Colonic mucosa (tissue), 4 donors: Measurements from ENCODE around the gene FAM107B. TPM values are rescaled to one million over a fixed set of nuclear protein-coding genes. Genes with fewer than 3 reads are reported as not detected.
A peak's percentile ranks its signal among the peaks of the same experiment; 100 is the strongest.
"Not testable (repeated sequence)": the region's sequence is repeated elsewhere in the genome, so short reads cannot be mapped to it uniquely, and the experiment has no call there.

Experiments used
- DNase-seq: peaks from one replicate; pipeline ENCODE4 v3.0.0-alpha.2; 2020
- H3K27ac ChIP-seq: fragments of 200-600 bp; one replicate; pipeline ENCODE4 v1.8.0; 2021
- H3K27me3 ChIP-seq: fragments of 200-600 bp; one replicate; pipeline ENCODE4 v1.8.0; 2021
- H3K36me3 ChIP-seq: fragments of 200-600 bp; one replicate; pipeline ENCODE4 v1.8.0; 2021
- H3K4me1 ChIP-seq: fragments of 200-600 bp; one replicate; pipeline ENCODE4 v1.8.0; 2021; ENCODE audit warnings: mild to moderate bottlenecking
- H3K4me3 ChIP-seq: fragments of 200-600 bp; one replicate; pipeline ENCODE4 v1.8.0; 2021
- H3K9ac ChIP-seq, 2 donors: one replicate each; pipeline ENCODE4 v1.7.0; 2013; ENCODE audit warnings: control low read depth in 2 of 2, low read depth in 2 of 2, low read length in 2 of 2
- H3K9me3 ChIP-seq: fragments of 200-600 bp; one replicate; pipeline ENCODE4 v1.8.0; 2021
- intact Hi-C: fragments of 100-400 bp; cut with DNase I; formaldehyde crosslinking; loops from one replicate; pipeline ENCODE4 v1.14.1; 2022
- total RNA-seq, 2 donors: library from RNA; stranded (reverse); fragmentation: NEBNext Ultra II Directional in 1 of 2; extraction: Animal tissue kit (Norgen Biotek cat#: 25700) in 1 of 2; gene quantifications; one replicate each; pipeline ENCODE4 v1.2.1, GENCODE V29; 2021
- TF ChIP-seq, protein P1 (sequence below): fragments of 200-600 bp; IDR thresholded peaks from one replicate; pipeline ENCODE4 v1.8.0; 2022; ENCODE audit warnings: antibody characterized with exemption, mild to moderate bottlenecking
- donor health status: healthy.
- donor health status: DM: no; HTN: no; CAD: no.
- donor health status: DM: no; HTN: no; CAD: no.

The FAM107B gene
- total RNA-seq, 2 donors from 2014 or later = 36.3 to 71.5 TPM

DNA sequence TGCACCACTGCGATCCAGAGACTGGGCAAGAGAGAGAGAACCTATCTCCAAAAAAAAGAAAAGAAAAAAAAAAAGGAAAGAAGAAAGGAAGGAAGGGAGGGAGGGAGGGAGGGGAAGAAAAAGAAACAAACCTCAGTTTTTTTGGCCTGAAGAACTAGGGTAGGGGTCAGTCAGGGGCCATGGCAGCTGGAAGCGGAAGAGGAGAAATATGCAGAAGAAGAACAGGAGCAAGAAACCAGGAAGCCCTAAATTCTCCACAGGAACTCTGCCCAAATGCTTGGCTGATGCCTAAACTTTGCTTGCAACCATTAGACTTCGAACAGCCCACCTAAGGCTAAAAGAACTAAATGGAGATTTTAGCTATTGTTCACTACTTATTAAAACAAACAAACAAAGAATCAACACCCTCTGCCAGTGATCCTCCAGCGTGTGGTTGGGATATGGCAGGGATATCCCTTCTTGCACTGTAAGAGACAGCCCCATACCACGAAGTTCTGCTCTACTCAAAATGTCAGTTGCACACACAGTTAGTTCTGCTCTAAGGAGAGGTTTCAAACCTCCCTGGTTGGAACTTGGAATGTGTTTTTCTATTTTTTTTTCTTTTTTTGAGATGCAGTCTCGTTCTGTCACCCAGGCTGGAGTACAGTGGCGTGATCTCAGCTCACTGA, 139.5 kb downstream of the FAM107B start:
- TF ChIP-seq, protein P1, sequence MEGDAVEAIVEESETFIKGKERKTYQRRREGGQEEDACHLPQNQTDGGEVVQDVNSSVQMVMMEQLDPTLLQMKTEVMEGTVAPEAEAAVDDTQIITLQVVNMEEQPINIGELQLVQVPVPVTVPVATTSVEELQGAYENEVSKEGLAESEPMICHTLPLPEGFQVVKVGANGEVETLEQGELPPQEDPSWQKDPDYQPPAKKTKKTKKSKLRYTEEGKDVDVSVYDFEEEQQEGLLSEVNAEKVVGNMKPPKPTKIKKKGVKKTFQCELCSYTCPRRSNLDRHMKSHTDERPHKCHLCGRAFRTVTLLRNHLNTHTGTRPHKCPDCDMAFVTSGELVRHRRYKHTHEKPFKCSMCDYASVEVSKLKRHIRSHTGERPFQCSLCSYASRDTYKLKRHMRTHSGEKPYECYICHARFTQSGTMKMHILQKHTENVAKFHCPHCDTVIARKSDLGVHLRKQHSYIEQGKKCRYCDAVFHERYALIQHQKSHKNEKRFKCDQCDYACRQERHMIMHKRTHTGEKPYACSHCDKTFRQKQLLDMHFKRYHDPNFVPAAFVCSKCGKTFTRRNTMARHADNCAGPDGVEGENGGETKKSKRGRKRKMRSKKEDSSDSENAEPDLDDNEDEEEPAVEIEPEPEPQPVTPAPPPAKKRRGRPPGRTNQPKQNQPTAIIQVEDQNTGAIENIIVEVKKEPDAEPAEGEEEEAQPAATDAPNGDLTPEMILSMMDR = no peak
- Histone ChIP-seq H3K4me1 (no peaks in the 10 kb centered on the region), H3K27me3 (no peaks in the 10 kb centered on the region), H3K27ac (no peak overlapping the region), H3K4me3 (no peak overlapping the region), H3K36me3 (no peaks in the 10 kb centered on the region), H3K9me3 (no peaks in the 10 kb centered on the region), H3K9ac (no peak overlapping the region)
- DNase-seq = no peak
- intact Hi-C loops = no loop called here

DNA sequence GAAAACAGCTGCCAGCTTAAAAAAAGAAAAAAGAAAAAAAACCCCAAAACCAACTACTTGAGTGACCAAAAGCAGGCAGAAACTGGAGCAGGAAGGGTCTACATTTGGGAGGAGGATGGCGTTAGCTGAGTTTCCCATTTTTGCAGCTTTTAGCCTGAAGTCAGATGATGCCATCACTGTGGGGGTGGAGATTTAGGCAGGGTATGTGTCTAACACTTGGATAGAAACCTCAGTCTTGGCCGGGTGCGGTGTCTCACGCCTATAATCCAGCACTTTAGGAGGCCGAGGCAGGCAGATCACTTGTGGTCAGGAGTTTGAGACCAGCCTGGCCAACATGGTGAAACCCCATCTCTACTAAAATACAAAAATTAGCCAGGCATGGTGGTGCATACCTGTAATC, 140.1 kb downstream of the FAM107B start:
- H3K4me1 ChIP-seq, intact Hi-C loops, H3K36me3 ChIP-seq, H3K27ac ChIP-seq, DNase-seq, H3K27me3 ChIP-seq, H3K9me3 ChIP-seq, H3K9ac ChIP-seq, H3K4me3 ChIP-seq: not testable (repeated sequence)

DNA sequence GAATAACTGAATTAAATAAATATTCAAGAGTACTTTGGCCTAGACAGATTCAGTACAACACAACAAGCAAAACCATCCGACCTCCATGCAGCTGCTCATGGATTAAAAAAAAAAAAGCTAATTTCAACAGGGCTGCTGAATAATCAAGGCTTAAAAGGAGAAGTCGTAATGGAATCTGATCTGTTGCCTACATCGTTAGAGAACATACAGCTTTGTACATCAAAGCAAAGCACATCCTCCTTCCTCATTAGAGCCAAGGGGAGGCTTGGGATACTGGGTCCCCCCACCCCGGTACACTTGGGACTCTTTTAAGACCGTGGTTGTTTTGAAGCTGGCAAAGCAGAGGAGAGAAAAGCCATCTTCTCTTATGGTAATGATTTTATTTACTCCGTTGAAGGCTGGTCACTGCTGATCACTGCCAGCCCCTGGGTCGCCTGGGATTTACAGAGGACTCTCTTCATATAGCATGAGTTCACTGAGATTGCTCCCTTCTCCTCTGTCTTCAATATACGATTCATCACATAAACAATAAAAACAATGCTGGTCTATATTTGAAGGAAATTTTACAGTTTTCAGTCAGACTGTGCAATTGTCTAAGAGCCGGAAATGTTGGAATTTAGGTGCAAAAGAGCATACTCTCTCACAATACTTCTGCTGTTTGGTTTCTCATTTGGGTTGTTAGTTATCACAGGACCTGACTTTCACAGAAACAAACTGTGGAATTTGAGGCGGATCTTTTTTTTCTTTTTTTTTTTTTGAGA, 148.8 kb downstream of the FAM107B start:
- H3K27ac ChIP-seq = no peak overlapping the region
- no peaks in the 10 kb centered on the region for H3K4me1 ChIP-seq
- no peaks in the 10 kb centered on the region for H3K27me3 ChIP-seq
- no peak overlapping the region for H3K9ac ChIP-seq
- no peaks in the 10 kb centered on the region for H3K9me3 ChIP-seq
- TF ChIP-seq, protein P1 = no peak
- H3K4me3 ChIP-seq = no peak overlapping the region
- H3K36me3 ChIP-seq = no peaks in the 10 kb centered on the region
- intact Hi-C loops = no loop called here
- no peak for DNase-seq

DNA sequence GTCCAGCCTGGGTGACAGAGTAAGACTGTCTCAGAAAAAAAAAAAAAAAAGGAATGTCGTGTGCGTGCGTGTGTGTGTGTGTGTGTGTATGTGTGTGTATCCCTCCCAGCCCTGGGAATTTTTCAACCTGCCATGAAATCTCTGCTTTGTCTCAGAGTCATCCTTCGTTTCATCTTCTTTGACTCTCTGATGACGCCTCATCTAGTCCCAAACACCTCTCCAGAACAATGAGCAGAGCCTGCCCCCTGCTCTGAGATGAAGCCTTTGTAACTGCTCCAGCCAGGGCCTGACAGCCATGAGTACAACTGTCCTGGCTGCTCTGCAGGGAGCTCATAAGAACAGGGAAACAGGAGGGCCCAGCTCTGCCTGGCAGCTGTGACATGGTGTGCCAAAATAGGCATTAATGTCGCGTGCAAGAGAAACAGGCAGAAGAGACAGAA, 149.5 kb downstream of the FAM107B start:
- Histone ChIP-seq H3K27ac (peak overlapping the region; percentile 41), H3K27me3 (no peaks in the 10 kb centered on the region), H3K9ac (no peak overlapping the region), H3K4me3 (no peak overlapping the region), H3K4me1 (no peaks in the 10 kb centered on the region), H3K36me3 (no peaks in the 10 kb centered on the region), H3K9me3 (no peaks in the 10 kb centered on the region)
- no peak for DNase-seq
- intact Hi-C loops = no loop called here
- TF ChIP-seq, protein P1 = no peak

DNA sequence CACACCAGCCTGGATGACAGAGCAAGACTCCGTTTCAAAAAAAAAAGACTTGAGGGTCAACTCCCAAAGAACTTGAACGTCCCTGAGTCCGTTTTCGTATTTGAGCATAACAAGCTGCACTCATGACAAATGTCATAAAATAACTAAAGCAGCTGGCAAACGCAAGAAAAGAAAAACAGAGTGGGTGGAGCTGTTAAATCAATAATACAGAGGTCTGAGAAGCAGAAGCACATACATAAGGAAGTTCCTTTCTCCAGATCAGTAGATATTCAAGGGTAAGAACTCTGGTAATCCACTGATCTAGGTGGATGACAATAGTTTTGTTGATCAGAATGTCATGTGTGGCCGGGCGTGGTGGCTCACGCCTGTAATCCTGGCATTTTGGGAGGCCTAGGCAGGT, 150.1 kb downstream of the FAM107B start:
- TF ChIP-seq, protein P1 = no peak
- Histone ChIP-seq H3K27ac (peak overlapping the region; percentile 41), H3K36me3 (no peaks in the 10 kb centered on the region), H3K27me3 (no peaks in the 10 kb centered on the region), H3K9ac (no peak overlapping the region), H3K4me1 (no peaks in the 10 kb centered on the region), H3K4me3 (no peak overlapping the region), H3K9me3 (no peaks in the 10 kb centered on the region)
- no peak for DNase-seq
- intact Hi-C loops = no loop called here

DNA sequence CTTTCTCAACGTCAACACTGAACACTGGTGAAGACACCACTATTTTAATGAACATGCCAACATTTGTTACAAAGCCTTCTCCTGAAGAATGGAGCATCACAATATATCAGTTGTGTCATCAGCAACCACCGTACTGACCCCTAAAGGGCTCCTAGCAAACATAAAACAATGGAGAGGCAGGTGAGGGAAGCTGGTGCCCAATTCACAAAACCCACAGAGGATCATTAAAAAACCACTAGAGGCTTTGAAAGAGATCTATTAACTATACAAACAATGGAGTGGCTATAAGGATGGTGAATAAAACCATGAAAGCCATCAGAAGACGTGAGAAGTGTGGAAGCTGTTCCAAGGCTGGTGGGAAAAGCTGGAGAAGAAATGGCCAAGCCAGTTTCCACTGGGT, 150.8 kb downstream of the FAM107B start:
- no peaks in the 10 kb centered on the region for H3K4me1 ChIP-seq
- H3K4me3 ChIP-seq = no peak overlapping the region
- H3K36me3 ChIP-seq = no peaks in the 10 kb centered on the region
- no peak overlapping the region for H3K9ac ChIP-seq
- DNase-seq = no peak
- intact Hi-C loops = no loop called here
- H3K27me3 ChIP-seq = no peaks in the 10 kb centered on the region
- no peaks in the 10 kb centered on the region for H3K9me3 ChIP-seq
- TF ChIP-seq, protein P1 = no peak
- no peak overlapping the region for H3K27ac ChIP-seq
